COR-L47 (cell line): Measurements from ENCODE around the gene ADAMTSL5.
"Not testable (repeated sequence)": the region's sequence is repeated elsewhere in the genome, so short reads cannot be mapped to it uniquely, and the experiment has no call there.

Experiments used
- DNase-seq: peaks from one replicate; lab custom pipeline; 2025; lab: John Stamatoyannopoulos, UW

Gene ADAMTSL5

DNA sequence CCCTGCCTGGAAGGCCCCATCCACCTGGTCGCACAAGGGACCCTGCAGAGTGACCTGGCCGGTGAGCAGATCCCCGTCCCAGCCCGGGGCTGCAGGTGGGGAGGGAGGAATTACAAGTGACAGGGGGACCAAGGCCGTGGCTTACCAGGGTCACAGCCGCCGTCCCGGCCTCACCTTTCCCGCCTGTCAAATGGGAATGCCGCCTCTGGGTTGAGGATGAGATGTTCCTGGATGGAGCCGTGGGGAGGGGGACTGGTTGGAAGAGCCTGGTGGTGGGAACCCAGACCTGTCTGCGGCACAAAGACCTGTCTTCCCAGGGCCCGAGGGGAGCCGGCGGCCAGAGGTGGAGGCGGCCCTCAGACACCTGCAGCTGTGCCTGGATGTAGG, 16.6 kb upstream of the ADAMTSL5 start:
- no peak for DNase-seq

DNA sequence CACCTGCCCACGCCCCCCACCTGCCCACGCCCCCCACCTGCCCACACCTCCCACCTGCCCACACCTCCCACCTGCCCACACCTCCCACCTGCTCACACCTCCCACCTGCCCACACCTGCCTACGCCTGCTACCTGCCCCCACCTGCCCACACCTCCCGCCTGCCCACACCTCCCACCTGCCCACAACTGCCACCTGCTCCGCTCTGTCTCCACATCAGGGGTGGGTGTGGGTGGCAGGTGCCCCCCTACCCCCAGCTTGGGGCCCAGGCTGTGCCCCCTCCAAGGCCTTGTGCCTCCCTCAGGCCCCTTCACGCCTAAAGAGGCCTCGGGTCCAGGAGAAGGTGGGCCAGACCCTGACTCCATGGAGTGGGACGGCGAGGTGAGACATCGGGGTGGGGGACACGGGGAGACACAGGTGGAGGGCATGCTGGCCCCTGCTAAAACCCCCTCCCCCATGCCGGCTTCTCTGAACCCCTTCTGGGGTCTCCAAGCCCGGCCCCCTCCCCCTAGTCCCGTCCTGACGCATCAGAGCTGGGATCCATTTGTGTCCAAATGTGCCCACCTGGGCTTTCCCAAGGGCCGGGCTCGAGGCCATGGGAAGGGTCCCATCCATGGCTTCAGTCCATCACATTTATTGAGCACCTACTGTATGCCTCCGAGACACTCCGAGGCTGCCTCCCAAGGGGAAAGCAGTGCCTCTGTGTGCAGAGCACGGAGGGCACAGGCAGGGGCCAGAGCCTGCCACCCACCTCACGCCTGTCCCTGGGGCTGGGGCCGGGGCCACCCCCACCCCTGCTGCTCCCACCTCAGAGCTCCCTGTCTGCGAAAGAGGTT, 16.0 kb upstream of the ADAMTSL5 start:
- DNase-seq: no peak

DNA sequence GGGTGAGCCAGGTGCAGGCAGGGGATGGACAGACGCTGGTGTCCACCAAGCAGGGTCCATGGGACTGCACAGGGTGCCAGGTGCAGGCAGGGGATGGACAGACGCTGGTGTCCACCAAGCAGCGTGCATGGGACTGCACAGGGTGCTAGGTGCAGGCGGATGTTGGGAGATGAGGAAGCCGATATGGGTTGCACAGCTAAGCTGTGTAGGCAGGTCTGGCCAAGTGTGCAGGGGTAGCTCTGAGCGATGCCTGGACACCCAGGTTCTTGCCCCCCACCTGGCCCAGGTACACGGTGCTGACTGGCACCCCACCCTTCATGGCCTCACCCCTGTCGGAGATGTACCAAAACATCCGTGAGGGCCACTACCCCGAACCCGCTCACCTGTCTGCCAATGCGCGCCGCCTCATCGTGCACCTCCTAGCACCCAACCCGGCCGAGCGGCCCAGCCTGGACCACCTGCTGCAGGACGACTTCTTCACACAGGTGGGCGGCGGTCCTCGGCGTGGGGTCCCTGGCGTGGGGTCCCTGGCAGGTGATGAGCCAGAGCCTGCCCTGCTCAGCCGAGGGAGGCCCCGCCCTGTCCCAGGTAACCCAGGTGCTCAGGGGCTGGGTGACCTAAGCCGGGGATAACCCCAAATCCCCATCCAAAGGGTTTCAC, 15.0 kb upstream of the ADAMTSL5 start:
- DNase-seq: no peak

DNA sequence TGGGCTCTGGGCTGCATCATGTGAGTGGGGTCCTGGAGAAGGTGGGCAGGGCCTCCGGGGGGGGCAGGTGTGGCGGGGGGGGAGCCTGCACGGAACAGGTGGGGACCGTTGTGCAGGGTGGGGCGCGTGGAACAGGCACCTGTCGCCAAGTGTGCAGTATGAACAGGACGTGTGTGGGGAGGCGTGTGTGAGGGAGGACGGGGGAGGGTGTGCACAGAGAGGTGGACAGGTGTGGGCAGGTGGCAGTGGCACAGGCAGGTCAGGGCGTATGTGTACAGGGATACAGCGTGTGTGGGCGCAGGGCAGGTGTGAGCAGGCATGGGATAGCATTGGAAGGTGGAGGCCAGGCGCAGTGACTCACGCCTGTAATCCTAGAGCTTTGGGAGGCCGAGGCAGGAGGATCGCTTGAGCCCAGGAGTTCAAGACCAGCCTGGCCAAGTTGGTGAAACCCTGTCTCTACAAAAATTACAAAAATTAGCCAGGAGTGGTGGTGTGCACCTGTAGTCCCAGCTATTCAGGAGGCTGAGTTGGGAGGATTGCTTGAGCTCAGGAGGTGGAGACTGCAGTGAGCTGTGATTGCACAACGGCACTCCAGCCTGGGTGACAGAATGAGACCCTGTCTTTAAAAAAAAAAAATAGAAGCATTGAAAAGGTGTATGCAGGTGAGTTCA, 14.3 kb upstream of the ADAMTSL5 start:
- DNase-seq: no peak

DNA sequence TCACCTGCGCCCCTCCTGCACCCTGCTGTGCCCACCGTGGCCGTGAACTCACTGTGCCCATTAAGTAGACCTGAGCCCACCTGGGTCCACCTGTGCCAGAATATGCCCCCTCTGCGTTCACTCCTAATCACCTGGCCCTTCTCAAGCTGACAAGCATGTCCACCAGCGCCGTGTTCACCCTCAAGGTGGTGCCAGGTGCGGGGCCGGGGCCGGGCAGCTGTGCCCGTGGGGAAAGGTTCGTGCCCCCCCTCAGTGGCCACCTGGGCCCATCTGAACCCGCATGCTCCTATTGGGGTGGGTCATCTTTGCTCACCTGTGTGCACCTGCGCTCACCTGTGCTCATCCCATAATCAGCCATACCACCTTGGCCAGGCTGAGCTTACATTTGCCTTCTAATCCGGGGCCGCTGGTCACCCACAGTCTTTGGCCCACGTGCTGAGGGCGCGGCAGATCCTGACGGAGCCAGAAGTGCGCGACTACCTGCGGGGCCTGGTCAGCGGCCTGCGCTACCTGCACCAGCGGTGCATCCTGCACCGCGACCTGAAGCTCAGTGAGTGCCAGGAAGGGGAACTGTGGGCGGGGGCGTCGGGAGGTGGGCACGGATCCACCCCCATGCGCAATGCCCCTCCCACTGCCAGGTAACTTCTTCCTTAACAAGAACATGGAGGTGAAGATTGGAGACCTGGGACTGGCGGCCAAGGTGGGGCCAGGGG, 13.4 kb upstream of the ADAMTSL5 start:
- DNase-seq: no peak

GRCh38 chr19:1525343-1525742, 12.5 kb upstream of the ADAMTSL5 start:
- no peak for DNase-seq

DNA sequence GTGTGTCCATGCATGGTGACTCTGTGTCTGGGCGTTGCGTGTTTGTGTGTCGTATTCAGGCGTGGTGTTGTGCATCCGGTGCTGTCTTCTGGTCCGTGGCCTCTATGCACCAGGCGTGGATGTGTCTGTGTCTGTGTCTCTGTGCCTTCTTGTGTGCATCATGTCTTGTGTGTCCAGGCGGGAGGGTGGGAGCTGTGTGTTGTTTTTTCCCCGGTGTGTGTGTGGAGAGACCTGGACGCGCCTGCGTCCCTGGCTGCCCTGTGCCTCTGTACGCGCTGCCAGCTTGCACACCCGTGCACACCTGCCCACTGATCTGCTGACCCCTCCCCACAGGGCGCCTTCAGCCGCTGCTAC, 12.1 kb upstream of the ADAMTSL5 start:
- no peak for DNase-seq

DNA sequence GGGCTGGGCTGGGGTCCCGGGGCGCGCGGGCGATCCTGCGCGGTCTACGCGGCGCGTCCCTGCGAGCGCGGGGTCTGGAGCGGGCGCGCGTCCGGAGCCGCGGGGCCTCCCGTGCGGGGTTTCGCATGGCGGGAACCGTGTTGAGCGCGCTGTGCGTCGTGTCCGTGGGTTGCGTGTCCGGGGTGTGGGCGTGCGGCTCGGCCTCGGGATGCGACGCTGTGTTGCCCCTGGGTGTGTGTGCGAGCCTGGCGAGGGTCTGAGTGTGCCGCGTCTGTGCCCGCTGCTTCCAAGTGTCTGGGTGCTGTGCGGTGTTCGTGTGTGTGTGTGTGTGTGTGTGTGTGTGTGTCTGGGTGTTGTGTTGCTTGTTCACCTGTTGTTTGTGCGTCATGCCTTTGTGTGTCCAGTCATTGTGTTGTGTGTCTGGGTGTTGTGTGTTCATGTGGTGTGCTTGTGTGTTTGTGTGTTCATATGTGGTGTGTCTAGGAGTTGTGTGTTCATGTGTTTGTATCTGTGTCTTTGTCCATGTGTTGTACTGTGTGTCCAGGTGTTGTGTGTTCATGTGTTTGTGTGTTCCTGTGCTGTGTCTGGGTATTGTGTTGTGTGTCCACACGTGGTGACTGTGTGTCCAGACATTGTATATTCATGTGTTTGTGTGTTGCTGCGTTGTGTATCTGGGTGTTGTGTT, 11.6 kb upstream of the ADAMTSL5 start:
- DNase-seq: no peak

GRCh38 chr19:1523412-1524286, 10.8 kb upstream of the ADAMTSL5 start, which contains the start of gene PLK5:
Gene PLK5 (plus strand): TSS chr19:1524077. CDS start chr19:1526997, 2,920 bp downstream.
- DNase-seq: no peak

DNA sequence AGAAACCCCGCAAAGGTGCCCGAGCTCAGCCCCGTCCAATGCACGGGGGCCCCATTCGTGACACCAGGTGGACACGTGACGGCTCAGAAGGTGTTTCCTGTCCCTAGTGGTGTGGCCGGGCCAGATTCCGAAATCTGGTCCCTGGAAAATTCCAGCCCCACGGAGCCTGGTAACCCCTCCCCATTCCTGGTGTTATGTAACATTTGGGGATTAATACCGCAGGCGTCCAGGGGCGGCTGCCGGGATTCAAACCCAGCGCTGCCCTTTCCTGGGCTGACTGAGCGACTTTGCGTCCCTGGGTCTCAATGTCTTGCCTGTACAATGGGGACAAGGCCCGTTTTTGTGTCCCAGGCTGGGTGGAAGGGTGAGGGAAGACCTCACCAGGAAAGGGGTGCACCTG, 10.0 kb upstream of the ADAMTSL5 start:
- no peak for DNase-seq

GRCh38 chr19:1522061-1522460, 9.2 kb upstream of the ADAMTSL5 start:
- DNase-seq: no peak

DNA sequence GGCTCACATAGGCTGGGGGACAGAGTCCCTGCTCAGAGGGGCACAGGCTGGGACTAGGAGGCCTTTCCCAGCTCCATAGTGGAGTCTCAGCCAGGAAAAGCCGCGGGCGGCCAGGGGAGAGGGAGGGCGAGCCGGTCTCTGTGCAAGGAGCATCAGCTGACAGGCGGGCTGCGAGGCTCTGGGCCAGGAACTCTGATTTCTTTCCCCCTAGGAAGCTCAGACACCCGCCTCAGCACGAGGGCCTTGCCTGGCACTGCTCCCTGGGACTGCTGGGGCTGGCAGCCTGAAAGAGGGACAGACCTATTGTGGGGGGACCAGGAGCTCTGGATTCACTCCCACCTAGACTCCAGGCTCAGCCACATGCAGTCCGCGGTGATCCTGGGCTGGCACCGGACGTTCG, 8.8 kb upstream of the ADAMTSL5 start:
- DNase-seq: no peak

GRCh38 chr19:1520203-1520780, 7.5 kb upstream of the ADAMTSL5 start:
- no peak for DNase-seq

GRCh38 chr19:1519802-1520201, 7.0 kb upstream of the ADAMTSL5 start:
- not testable (repeated sequence) for DNase-seq

DNA sequence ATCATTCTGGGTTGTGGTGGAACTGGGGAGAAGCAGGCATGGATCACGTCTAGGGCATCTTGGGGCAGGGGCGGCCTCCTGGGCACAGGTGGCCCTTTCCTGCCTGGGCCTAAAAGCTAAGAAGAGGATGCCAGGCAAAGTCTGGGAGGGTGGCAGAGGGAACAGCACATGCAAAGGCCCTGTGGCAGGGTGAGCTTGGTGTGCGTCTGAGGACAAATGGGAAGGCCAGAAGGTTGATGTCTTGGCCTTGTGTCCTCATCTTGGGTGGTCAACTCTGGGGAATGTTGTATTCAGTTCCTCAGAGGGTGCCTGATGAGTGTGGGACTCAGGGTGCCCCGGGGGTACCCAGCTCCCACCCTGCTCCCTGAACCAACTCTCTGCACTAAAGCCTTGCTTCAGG, 5.7 kb upstream of the ADAMTSL5 start:
- DNase-seq: no peak

DNA sequence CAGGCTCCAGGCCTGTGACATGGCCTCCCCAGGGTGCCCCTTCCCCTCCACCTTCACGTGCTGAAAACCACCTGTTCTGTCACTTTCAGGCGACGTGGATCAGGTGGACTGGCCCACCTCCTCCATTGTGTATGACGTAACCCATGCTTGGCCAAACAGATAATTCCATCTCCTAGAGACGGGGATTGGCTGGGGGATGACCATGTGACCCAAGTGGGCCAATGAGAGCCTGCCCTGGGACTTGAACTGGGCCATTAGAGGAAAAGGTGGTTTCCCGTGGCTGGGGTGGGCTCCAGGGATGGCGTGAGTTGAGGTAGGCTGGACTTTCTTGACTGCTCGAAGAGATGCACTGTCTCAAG, 3.6 kb upstream of the ADAMTSL5 start:
- no peak for DNase-seq

DNA sequence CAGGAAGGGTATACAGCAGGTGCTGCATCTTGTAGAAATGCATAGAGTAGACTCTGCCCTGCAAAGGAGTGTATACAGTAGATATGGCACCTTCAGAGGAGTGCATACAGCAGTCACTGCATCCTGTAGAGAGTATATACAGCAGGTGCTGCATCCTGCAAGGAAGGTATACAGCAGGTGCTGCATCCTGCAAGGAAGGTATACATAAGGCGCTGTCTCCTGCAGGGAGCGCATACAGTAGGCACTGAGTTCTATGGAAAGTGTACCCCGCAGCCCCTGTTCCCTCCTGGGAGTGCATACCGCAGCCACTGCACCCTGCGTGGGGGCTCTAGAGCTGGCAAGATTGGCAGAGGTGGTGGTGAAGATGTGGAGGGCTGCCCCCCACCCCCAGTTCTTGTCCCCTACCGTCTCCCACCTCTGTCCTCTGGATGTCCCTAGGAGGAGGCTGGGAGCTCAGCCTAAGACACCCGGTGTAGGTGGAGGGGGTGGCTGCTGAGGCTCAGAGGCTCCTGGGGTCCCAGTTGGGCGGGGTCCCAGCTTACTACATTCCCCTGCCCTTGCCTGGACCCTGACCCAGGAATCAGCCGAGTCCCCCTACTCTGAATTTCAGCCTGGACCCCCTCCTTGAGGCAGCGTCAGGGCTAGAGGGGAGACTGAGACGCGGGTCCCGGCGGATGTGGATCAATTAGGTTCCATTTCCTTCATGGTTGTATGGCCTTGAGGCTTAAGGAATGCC, 2.3 kb upstream of the ADAMTSL5 start:
- no peak for DNase-seq

DNA sequence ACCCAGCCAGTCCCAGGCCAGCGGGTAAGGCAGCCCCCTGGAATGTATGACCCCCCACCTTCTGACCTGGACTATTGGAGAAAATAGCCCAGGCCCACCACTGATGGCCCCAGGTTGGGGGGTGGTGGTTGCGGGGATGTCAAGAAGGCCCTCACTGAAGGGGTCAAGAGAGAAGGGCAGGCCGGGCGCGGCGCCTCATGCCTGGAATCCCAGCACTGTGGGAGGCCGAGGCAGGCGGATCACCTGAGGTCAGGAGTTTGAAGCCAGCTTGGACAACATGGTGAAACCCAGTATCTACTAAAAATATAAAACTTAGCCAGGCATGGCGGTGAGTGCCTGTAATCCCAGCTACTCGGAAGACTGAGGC, 1.5 kb upstream of the ADAMTSL5 start:
- DNase-seq: no peak

DNA sequence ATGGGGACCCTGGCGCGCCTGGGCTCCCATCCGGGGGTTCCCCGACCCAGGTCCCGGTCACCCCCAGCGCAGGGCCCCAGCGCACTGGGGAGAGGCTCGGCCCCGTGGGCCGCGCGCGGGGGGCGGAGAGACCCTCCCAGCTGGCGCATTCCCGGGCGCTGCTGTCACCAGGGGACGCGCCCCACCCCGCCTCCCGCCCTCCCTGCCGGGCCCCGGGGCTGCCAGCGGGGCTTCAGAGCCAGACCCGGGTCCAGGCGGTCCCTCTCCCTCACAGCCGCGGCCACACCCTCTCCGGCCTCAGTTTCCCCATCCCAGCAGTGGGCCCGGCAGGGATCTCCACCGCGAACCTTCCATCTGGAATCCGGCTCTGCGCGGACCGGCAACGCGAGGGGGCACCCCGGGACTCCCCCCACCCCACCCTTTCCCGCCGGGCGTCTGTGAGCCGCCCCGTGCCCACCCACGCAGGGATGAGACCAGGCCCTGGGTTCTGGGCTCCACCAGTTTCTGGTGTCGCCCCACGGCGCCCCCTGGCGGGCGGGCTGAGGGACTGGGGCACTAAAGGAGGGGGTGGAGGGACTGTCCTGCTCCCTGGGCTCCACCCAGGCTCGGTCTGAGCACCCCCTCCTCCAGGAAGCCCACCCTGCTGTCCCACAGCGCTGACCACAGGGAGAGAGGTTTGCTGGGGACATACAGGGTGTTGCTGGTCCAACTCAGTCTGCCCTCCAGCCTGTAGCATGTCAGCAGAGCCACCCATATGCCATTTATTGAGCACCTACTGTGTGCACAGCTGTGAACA, 878 bp upstream of the ADAMTSL5 start:
- no peak for DNase-seq
